ENCODE results near the gene ACAA1. TPM values are rescaled to one million over a fixed set of nuclear protein-coding genes. Genes with fewer than 3 reads are reported as not detected.

The ACAA1 gene
- total RNA-seq, 2 experiments from 2014 or later, result 13.3 to 50.3 TPM

- Histone ChIP-seq H3K4me1 (ENCODE audit: insufficient read depth, low read length, poor library complexity, severe bottlenecking) (no peaks in the 10 kb centered on the region), H3K4me2 (ENCODE audit: low read length) (no peak overlapping the region), H3K36me3 (ENCODE audit: insufficient read depth, low read length) (peaks cover 82% of the 10 kb centered on the region), H4K20me1 (ENCODE audit: insufficient read depth, low read length) (no peaks in the 10 kb centered on the region), H2AFZ (ENCODE audit: low read length) (no peak overlapping the region), H3K27ac (ENCODE audit: low read depth, low read length, poor library complexity, severe bottlenecking) (no peak overlapping the region), H3K4me3 (ENCODE audit: low read depth, low read length, poor library complexity, severe bottlenecking) (no peak overlapping the region), H3K9me2 (ENCODE audit: insufficient read depth, low read length) (no peaks in the 10 kb centered on the region), H3K9me3 (ENCODE audit: low read length) (no peaks in the 10 kb centered on the region), H3K79me2 (ENCODE audit: insufficient read depth, low read depth, low read length) (no peaks in the 10 kb centered on the region)
- CTCF ChIA-PET (ENCODE audit: unreplicated experiment), result no interaction called here
- DNase-seq (ENCODE audit: low spot score), result no peak
- no peak for TF ChIP-seq EZH2phosphoT487 (IDR thresholded peaks at IDR 0.05; ENCODE audit: borderline replicate concordance, low read depth, low read length)
- TF ChIP-seq, protein P1, sequence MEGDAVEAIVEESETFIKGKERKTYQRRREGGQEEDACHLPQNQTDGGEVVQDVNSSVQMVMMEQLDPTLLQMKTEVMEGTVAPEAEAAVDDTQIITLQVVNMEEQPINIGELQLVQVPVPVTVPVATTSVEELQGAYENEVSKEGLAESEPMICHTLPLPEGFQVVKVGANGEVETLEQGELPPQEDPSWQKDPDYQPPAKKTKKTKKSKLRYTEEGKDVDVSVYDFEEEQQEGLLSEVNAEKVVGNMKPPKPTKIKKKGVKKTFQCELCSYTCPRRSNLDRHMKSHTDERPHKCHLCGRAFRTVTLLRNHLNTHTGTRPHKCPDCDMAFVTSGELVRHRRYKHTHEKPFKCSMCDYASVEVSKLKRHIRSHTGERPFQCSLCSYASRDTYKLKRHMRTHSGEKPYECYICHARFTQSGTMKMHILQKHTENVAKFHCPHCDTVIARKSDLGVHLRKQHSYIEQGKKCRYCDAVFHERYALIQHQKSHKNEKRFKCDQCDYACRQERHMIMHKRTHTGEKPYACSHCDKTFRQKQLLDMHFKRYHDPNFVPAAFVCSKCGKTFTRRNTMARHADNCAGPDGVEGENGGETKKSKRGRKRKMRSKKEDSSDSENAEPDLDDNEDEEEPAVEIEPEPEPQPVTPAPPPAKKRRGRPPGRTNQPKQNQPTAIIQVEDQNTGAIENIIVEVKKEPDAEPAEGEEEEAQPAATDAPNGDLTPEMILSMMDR (conservative IDR thresholded peaks at IDR 0.05; ENCODE audit: low read length), result no peak
- POLR2A ChIA-PET, result no interaction called here
- BruUV-seq (replicated peaks), result no TSS peak
- intact Hi-C loops (cut with micrococcal nuclease; ENCODE audit: unreplicated experiment), result no loop called here
Observed at GRCh38 chr3:38125305-38126120, 11.4 kb downstream of the ACAA1 start.

DNA sequence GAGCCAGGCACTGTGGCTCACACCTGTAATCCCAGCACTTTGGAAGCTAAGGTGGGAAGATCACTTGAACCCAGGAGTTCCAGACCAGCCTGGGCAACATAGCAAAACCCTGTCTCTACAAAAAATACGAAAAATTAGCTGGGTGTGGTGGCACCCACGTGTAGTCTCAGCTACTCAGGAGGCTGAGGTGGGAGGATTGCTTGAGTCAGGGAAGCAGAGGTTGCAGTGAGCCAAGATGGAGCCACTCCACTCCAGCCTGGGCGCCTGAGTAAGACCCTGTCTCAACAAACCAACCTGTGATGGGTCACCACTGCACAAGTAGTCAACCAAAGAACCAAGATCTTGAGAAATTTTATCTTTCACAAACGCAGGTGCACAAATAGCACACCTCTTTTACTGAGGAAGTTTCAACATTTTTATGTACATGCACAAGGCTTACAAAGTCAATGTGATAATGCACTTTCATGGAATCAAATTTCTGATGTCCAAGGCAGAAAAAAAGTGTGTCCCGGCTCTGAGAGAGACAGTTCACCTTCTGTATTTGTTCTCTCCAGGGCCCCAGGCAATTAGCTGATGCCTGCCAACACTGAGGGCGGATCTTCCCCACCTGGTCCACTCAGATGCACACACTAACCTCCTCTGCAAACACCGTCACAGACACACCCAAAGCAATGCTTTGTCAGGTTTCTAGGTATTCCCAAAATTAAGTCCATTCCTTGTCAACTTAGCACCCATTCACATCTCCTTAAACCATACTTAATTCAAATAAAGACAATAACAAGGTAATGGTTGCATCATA, 12.4 kb downstream of the ACAA1 start:
- H2AFZ ChIP-seq (ENCODE audit: low read length), result no peak overlapping the region
- no TSS peak for BruUV-seq (replicated peaks)
- CTCF ChIA-PET (ENCODE audit: unreplicated experiment), result no interaction called here
- H3K79me2 ChIP-seq (ENCODE audit: insufficient read depth, low read depth, low read length), result no peaks in the 10 kb centered on the region
- H3K27ac ChIP-seq (ENCODE audit: low read depth, low read length, poor library complexity, severe bottlenecking), result no peak overlapping the region
- no peak overlapping the region for H3K4me2 ChIP-seq (ENCODE audit: low read length)
- TF ChIP-seq EZH2phosphoT487 (IDR thresholded peaks at IDR 0.05; ENCODE audit: borderline replicate concordance, low read depth, low read length), result no peak
- TF ChIP-seq, protein P1 (conservative IDR thresholded peaks at IDR 0.05; ENCODE audit: low read length), result no peak
- intact Hi-C loops (cut with micrococcal nuclease; ENCODE audit: unreplicated experiment), result no loop called here
- no peaks in the 10 kb centered on the region for H3K9me2 ChIP-seq (ENCODE audit: insufficient read depth, low read length)
- no peaks in the 10 kb centered on the region for H3K9me3 ChIP-seq (ENCODE audit: low read length)
- no peak for DNase-seq (ENCODE audit: low spot score)
- H4K20me1 ChIP-seq (ENCODE audit: insufficient read depth, low read length), result no peaks in the 10 kb centered on the region
- H3K4me1 ChIP-seq (ENCODE audit: insufficient read depth, low read length, poor library complexity, severe bottlenecking), result no peaks in the 10 kb centered on the region
- H3K36me3 ChIP-seq (ENCODE audit: insufficient read depth, low read length), result peaks cover 75% of the 10 kb centered on the region
- H3K4me3 ChIP-seq (ENCODE audit: low read depth, low read length, poor library complexity, severe bottlenecking), result no peak overlapping the region
- POLR2A ChIA-PET, result no interaction called here

All from OCI-LY7 (cell line).